G401 (cell line): ENCODE measurements around the gene TBC1D28. TPM values are rescaled to one million over a fixed set of nuclear protein-coding genes. Genes with fewer than 3 reads are reported as not detected.
"Not testable (repeated sequence)": the region's sequence is repeated elsewhere in the genome, so short reads cannot be mapped to it uniquely, and the experiment has no call there.

Source experiments
- DNase-seq: peaks from one replicate; pipeline ENCODE4 v3.0.0-alpha.2; 2015; ENCODE audit warnings: low spot score
- in situ Hi-C: cut with HindIII; loops from 2 replicates; pipeline ENCODE4 v1.10.0; 2016; ENCODE audit warnings: low sequenced_read_pairs, mixed read lengths
- total RNA-seq: library from RNA; depleted of rRNA; stranded (reverse); fragments of >200 nt; shearing (Covaris generic); gene quantifications from 2 replicates; pipeline ENCODE4 v1.2.3, GENCODE V29; 2014; rRNA removed

The TBC1D28 gene
- not detected in 2 replicates for total RNA-seq

- DNase-seq: not testable (repeated sequence)
These were observed at the start of gene TBC1D28 for GRCh38 chr17:18644291-18644690. Gene TBC1D28, minus strand, starts transcription at chr17:18644391. Its CDS starts 3,039 bp downstream, at chr17:18641352.

GRCh38 chr17:18682668-18683067, 38.5 kb upstream of the TBC1D28 start:
- in situ Hi-C loops: not testable (repeated sequence)
- peak; percentile 37 for DNase-seq

More at GRCh38 chr17:18644291-18644690, at the start of gene TBC1D28:
- in situ Hi-C loops: not testable (repeated sequence)

DNA sequence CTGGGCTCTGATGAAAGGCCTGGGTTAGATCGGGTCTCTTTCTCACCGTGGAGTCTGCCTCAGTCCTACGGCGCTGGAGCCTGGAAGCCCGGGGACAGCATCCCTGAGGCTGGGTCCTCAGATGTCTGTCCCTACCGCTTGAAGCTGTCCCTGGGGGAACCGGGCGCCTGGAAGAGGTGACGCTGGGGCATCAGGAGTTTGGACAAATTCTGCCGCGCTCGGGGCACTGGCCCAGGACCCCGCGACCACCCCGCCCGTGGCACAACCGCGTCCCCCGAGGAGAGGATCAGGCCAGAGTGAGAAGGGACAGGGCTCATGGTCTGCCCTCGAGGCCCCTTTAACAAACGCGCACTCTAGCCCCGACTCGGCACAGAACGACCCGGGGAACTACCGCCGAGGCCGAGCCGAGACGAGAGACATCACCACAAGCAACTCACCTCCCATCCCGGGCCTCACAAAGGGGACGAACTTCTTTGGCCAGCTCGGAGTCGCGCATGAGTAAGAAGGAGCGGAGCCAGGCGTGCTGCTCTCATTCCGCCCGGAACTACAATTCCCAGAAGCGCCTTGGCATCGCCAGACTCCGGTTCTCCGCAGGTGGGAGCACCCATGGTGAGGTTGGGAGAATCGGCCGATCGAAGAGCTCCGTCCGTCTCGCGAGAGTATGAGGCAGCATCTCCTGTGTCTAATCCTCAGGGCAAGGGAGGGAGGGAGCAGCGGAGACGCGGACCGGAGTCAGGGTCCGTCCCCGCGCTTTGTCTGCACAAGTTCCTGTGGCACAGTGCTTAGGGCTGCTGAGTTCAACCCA, 37.8 kb upstream of the TBC1D28 start, which contains the start of gene FOXO3B:
TSS of gene FOXO3B (minus strand) at position 548 of the 805 bp plus-strand sequence. CDS start 663 bp downstream, outside the sequence.
- in situ Hi-C loops: not testable (repeated sequence)
- peak; percentile 98 for DNase-seq

GRCh38 chr17:18677381-18677780, 33.2 kb upstream of the TBC1D28 start:
- in situ Hi-C loops, DNase-seq: not testable (repeated sequence)

GRCh38 chr17:18676928-18677327, 32.7 kb upstream of the TBC1D28 start:
- DNase-seq, in situ Hi-C loops: not testable (repeated sequence)

- in situ Hi-C loops, DNase-seq: not testable (repeated sequence)
These were observed 28.4 kb upstream of the TBC1D28 start for GRCh38 chr17:18672395-18673227.

- in situ Hi-C loops, DNase-seq: not testable (repeated sequence)
These were observed 24.4 kb upstream of the TBC1D28 start for GRCh38 chr17:18668625-18669024.

GRCh38 chr17:18667535-18667934, 23.3 kb upstream of the TBC1D28 start:
- in situ Hi-C loops, DNase-seq: not testable (repeated sequence)

DNA sequence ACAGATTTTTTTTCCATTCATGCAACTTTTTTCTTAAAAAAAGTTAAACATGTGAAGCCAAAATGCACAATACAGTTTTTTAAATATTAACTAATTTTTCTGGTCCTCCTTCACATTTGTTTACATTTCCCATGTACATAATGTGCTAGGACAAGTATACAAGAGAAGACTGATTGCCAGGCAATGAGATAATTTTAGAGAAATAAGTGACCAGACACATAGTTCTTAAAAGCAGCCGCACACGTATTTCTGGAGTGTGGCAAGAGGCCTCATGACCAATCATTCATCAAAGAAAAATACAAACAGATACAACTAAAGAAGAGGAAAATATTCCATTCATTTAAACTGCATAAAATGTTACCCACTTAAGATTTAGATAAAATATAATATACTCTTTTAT, 22.1 kb upstream of the TBC1D28 start:
- DNase-seq, in situ Hi-C loops: not testable (repeated sequence)

DNA sequence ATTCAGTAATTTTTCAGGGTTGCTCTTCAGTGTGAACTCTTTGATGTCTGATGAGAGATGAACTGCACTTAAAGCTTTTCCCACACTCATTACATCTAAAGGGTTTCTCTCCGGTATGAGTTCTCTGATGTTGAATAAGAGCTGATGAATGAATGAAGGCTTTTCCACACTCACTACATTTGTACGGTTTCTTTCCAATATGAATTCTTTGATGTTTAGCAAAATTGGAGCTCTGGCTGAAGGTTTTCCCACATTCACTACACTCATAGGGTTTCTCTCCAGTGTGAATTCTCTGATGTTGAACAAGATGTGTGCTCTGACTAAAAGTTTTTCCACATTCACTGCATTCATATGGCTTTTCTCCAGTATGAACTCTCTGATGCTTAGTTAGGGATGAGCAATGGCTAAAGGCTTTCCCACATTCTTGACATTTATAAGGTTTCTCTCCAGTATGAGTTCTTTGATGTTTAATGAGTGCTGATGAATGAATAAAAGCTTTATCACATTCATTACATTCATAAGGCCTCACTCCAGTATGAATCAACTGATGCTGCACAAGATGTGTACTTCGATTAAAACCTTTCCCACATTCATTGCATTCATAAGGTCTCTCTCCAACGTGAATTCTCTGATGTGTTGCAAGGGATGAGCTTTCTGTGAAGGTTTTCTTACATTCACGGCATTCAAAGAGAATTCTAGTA, 17.9 kb upstream of the TBC1D28 start:
- DNase-seq, in situ Hi-C loops: not testable (repeated sequence)

- in situ Hi-C loops, DNase-seq: not testable (repeated sequence)
These were observed 5.9 kb upstream of the TBC1D28 start for GRCh38 chr17:18650094-18650493.

DNA sequence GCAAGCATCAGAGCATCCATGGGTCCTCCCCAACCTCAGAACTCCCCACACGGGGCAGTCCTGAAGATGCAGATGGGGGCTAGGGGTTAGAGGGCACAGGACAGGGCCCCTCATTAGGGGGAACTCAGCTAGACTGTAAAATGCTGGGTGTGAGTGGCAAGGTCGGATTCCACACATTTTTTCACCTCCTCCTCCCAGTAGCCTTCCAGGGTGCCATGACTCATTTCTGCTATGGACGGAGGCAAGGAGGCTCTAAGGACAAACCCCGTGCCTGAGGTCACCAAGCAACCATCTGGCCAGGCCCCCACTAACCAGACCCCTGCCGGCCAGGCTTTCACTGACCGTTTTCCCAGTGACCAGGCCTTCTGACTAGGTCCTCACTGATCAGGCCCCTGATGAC, 1.1 kb downstream of the TBC1D28 start:
- in situ Hi-C loops, DNase-seq: not testable (repeated sequence)

DNA sequence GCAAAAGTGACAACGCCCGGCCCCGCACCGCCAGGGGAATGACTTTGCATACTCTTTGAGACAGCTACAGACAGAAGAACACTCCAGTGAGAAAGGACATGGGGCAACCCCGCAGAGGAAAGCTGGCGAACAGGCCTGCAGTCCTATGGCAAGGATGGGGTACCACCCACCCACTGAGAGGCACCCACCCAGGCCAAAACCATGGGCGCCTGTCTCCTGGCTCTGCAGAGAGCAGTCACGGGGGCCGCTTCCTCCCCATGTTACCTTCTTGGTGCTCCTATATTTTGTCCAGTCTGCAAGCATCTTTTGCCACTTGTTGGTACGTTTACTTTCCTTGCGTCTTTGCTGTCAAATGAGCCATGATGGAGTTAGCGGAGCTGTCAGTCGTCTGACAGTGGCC, 5.8 kb downstream of the TBC1D28 start:
- DNase-seq, in situ Hi-C loops: not testable (repeated sequence)

- DNase-seq, in situ Hi-C loops: not testable (repeated sequence)
These were observed 8.0 kb downstream of the TBC1D28 start for GRCh38 chr17:18636237-18636636.

DNA sequence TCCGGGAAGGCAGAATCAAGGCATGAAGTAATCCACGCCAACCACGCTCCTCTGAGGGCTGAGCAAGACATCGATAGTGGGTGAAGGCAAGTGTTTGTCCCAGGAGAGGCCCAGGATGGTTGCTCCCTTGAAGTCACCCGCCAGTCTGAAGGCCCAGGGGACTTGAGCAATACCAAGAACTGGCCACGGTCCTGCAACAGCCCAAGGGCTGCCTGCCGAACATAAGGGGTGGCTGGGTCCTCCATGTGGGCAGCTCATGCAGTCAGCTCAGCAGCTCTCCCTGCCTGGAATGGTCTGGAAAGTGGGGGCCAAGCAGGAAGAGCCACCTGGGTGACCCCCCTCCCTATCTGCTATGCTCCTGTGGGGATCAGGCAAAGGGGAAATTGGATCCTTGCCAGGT, 8.4 kb downstream of the TBC1D28 start:
- in situ Hi-C loops, DNase-seq: not testable (repeated sequence)

DNA sequence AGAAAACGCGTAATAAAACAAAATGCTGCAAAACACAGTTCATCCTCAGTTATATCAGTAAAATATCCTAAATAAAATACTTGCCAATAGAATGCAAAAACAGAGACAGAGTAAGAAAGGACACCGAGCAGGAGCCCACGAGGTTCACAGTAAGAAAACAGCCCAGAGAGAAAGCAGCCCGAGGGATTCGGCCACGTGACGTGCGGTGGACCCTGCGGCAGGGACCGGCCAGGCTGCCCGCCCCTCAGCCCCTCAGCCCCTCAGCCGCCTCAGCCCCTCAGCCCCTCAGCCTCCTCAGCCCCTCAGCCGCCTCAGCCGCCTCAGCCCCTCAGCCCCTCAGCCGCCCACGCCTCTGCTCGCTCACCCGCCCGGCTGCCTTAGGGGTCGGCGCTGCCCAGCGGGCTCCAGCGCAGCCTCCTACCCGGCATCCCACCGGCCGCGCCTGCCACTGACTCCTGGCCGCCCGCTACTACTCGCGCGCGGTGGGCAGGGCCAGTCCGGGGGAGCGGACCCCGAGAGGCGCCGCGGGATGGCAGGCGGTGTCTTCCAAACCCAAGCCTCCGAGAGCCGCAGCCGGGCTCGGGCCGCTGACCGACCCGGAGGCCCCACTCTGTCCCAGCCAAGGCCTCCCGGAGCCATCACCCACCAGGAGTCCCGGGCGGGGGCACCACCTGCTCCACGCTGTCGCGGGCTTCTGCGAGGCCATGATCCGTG, 9.5 kb downstream of the TBC1D28 start:
- peak; percentile 33 for DNase-seq
- in situ Hi-C loops: not testable (repeated sequence)

- in situ Hi-C loops: no loop called here
- no peak for DNase-seq
These were observed 17.9 kb downstream of the TBC1D28 start for GRCh38 chr17:18626152-18626870.
